Common myeloid progenitor, CD34-positive (primary cell): ENCODE results near the gene MOCOS.
A peak's percentile ranks its signal among the peaks of the same experiment; 100 is the strongest.

Experiments used
- CTCF ChIA-PET: fragments of 350-600 bp; sonication (Branson Sonifier 250); formaldehyde crosslinking; loops from one replicate; lab custom pipeline; 2021; ENCODE audit warnings: antibody characterized with exemption; lab: Charles Lee
- POLR2A ChIA-PET: fragments of 350-600 bp; sonication (Branson Sonifier 250); formaldehyde crosslinking; loops from one replicate; lab custom pipeline; 2021; ENCODE audit warnings: antibody characterized with exemption; lab: Charles Lee
- DNase-seq, 3 donors: peaks; one replicate each; pipeline versions ENCODE4 v3.0.0 to v3.0.0-alpha.2; 2013
- H3K27ac ChIP-seq, 2 experiments: 1 replicate in 1 of 2; 2 replicates in 1 of 2; pipeline ENCODE4 v1.7.0; 2013; ENCODE audit warnings: inconsistent platforms in 2 of 2, low read length in 2 of 2, mild to moderate bottlenecking in 2 of 2, low read depth in 1 of 2, moderate library complexity in 1 of 2; ENCODE audit not compliant: severe bottlenecking in 2 of 2, insufficient read depth in 1 of 2, poor library complexity in 1 of 2
- H3K27me3 ChIP-seq, 5 experiments: replicated peaks in 2 of 5; 1 replicate in 3 of 5; 2 replicates in 2 of 5; pipeline versions ENCODE4 v1.6.1 to v1.7.0; 2013; ENCODE audit warnings: low read length in 4 of 5, mild to moderate bottlenecking in 2 of 5, moderate library complexity in 2 of 5, inconsistent platforms in 1 of 5; ENCODE audit not compliant: insufficient read depth in 5 of 5, control insufficient read depth in 4 of 5
- H3K36me3 ChIP-seq, 4 experiments: 1 replicate in 2 of 4; 2 replicates in 2 of 4; pipeline versions ENCODE4 v1.6.1 to v1.7.0; 2013; ENCODE audit warnings: low read length in 3 of 4, control low read depth in 1 of 4, mild to moderate bottlenecking in 1 of 4; ENCODE audit not compliant: control insufficient read depth in 4 of 4, insufficient read depth in 4 of 4
- H3K4me1 ChIP-seq, 4 experiments: 1 replicate in 3 of 4; 2 replicates in 1 of 4; pipeline versions ENCODE4 v1.6.1 to v1.7.1; 2013; ENCODE audit warnings: low read length in 3 of 4, mild to moderate bottlenecking in 3 of 4, control low read depth in 1 of 4, inconsistent platforms in 1 of 4, moderate library complexity in 1 of 4; ENCODE audit not compliant: control insufficient read depth in 4 of 4, insufficient read depth in 4 of 4; ENCODE audit errors: control extremely low read depth in 1 of 4
- H3K4me3 ChIP-seq, 7 experiments: 1 replicate in 4 of 7; 2 replicates in 3 of 7; pipeline versions ENCODE4 v1.5.1 to v1.7.0; 2013; ENCODE audit warnings: mild to moderate bottlenecking in 7 of 7, low read length in 6 of 7, moderate library complexity in 6 of 7, inconsistent platforms in 2 of 7, low read depth in 2 of 7, control low read depth in 1 of 7; ENCODE audit not compliant: insufficient read depth in 4 of 7, control insufficient read depth in 1 of 7; ENCODE audit errors: extremely low read depth in 1 of 7
- H3K9me3 ChIP-seq, 5 experiments: 1 replicate in 4 of 5; 2 replicates in 1 of 5; pipeline versions ENCODE4 v1.6.1 to v1.7.1; 2013; ENCODE audit warnings: low read length in 4 of 5, mild to moderate bottlenecking in 2 of 5, inconsistent platforms in 1 of 5, low read depth in 1 of 5, moderate library complexity in 1 of 5; ENCODE audit not compliant: control insufficient read depth in 4 of 5, insufficient read depth in 2 of 5; ENCODE audit errors: control extremely low read depth in 1 of 5
- WGBS: methylation state at CpG from one replicate; pipeline ENCODE4 v1.1.5; 2013; ENCODE audit not compliant: insufficient coverage; 5-methylcytosine and 5-hydroxymethylcytosine counted together

MOCOS gene

DNA sequence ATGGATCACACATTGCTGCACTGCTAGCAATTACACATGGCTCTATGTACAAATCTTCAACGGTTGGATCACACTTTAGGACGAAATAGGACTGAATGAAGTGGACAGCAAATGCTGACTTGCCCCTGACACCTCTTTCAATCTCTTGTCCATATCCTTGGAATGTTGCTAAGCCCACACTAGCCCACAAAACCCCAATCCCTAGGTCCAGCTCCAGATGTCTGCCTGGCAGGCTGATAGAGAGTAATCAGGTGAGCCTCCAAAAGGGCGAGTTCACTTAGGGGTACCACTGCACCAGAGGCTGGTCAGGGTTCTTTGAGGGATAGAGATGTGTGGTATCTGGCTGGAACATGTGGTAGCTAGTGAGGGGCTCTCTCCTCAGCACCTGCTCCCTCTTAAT lies 91.7 kb downstream of the MOCOS start:
- peaks cover 3 to 6% (median 5%) of the 10 kb centered on the region in 5 experiments for H3K27me3 ChIP-seq
- WGBS, result 98% methylated on average over 3 of the region's 3 CpGs
- POLR2A ChIA-PET, result no interaction called here

DNA sequence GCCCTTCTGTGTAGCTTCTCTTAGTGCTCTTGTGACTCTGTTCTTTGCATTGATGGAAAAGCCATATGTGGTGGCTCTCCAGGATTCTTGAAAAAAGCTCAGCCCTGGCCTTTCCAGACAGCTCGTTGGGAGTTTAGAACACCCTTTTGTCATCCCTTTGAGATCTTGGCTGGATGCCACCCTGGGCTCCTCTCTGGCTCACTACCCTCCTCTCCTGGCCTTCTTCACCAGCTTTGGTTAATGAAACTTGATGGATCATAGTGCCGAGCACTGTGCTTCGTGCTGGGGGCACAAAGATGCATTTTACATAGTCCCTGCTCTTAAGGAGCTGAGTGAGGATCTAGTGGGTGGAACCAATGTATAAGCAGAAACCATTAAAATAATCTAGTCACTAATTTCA lies 94.6 kb downstream of the MOCOS start:
- Histone ChIP-seq H3K27ac (no peak overlapping the region), H3K27me3 (peaks cover 2 to 10% (median 4%) of the 10 kb centered on the region in 5 experiments), H3K4me3 (no peak overlapping the region), H3K4me1 (no peaks in the 10 kb centered on the region), H3K36me3 (no peaks in the 10 kb centered on the region), H3K9me3 (peaks cover 0 to 2% (median 0%) of the 10 kb centered on the region in 5 experiments)
- DNase-seq, result no peak
- WGBS, result 38% methylated on average over 1 of the region's 3 CpGs
- ChIA-PET POLR2A (no interaction called here), CTCF (interaction anchor here (1.1 to 4.3 kb wide), 7 partner anchors 10 to 522 kb away, joined by 3 to 18 read pairs (median 4); no protein-coding TSS in a partner anchor)

More for the DNA sequence above, 91.7 kb downstream of the MOCOS start:
- no peak overlapping the region for H3K27ac ChIP-seq
- H3K9me3 ChIP-seq, result peaks cover 0 to 2% (median 0%) of the 10 kb centered on the region in 5 experiments
- no peaks in the 10 kb centered on the region for H3K4me1 ChIP-seq
- no peaks in the 10 kb centered on the region for H3K36me3 ChIP-seq
- no peak for DNase-seq
- H3K4me3 ChIP-seq, result no peak overlapping the region
- CTCF ChIA-PET, result interaction anchor here (2.1 to 3.8 kb wide), 2 partner anchors 13 to 262 kb away, joined by 6 to 15 read pairs; no protein-coding TSS in a partner anchor

DNA sequence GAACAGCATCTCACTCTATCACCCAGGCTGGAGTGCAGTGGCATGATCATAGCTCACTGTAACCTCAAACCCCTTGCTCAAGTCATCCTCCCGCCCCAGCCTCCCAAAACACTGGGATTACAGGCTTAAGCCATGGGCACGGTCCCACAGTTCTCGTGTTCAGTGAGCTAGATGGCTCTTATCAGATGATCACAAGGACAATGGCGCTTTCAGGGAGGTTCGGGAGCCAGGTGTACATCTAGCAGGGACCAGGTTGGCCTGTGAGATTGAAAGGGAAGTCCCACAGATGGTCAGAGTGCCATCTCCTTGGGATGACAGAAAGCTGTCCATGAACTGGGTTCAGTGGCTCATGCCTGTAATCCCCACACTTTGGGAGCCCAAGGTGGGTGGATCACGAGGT lies 96.2 kb downstream of the MOCOS start:
- Histone ChIP-seq H3K36me3 (no peaks in the 10 kb centered on the region), H3K27me3 (peaks cover 2 to 10% (median 4%) of the 10 kb centered on the region in 5 experiments), H3K4me1 (no peaks in the 10 kb centered on the region), H3K27ac (no peak overlapping the region), H3K4me3 (no peak overlapping the region), H3K9me3 (peaks cover 0 to 2% (median 0%) of the 10 kb centered on the region in 5 experiments)
- 95% methylated on average over 6 of the region's 6 CpGs for WGBS
- DNase-seq, result no peak
- ChIA-PET POLR2A (no interaction called here), CTCF (interaction anchor here (1.1 to 5.7 kb wide), 15 partner anchors 8 to 528 kb away, joined by 3 to 38 read pairs (median 7); no protein-coding TSS in a partner anchor)

DNA sequence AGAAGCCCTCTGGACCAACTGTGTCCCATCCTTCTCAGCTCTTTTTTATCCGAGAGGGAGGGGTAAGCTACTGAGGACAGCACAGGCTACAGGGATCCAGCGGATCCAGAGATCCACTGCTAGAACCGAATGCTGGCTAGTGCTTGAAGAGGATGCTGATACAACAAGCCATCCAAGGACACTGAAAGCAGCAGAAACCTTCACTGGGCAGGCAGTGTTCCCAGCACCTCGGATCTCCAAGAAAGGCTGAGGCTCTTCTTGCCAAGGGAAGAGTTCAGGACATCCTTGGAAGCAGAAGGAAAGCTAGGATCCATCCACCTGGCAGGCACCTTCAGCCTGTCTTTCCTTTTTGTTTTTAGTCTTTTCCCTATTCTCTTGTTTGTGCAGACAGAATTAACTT lies 97.0 kb downstream of the MOCOS start:
- Histone ChIP-seq H3K4me3 (no peak overlapping the region), H3K4me1 (no peaks in the 10 kb centered on the region), H3K9me3 (peaks cover 0 to 7% (median 0%) of the 10 kb centered on the region in 5 experiments), H3K27ac (no peak overlapping the region), H3K27me3 (peaks cover 0 to 7% (median 3%) of the 10 kb centered on the region in 5 experiments), H3K36me3 (no peaks in the 10 kb centered on the region)
- 91% methylated on average over 4 of the region's 4 CpGs for WGBS
- ChIA-PET CTCF (interaction anchor here (1.0 to 5.7 kb wide), 15 partner anchors 9 to 529 kb away, joined by 3 to 38 read pairs (median 7); no protein-coding TSS in a partner anchor), POLR2A (interaction anchor here (0.6 kb wide), 1 partner anchor 11 kb away, joined by 3 read pairs; no protein-coding TSS in a partner anchor)
- no peak for DNase-seq

DNA sequence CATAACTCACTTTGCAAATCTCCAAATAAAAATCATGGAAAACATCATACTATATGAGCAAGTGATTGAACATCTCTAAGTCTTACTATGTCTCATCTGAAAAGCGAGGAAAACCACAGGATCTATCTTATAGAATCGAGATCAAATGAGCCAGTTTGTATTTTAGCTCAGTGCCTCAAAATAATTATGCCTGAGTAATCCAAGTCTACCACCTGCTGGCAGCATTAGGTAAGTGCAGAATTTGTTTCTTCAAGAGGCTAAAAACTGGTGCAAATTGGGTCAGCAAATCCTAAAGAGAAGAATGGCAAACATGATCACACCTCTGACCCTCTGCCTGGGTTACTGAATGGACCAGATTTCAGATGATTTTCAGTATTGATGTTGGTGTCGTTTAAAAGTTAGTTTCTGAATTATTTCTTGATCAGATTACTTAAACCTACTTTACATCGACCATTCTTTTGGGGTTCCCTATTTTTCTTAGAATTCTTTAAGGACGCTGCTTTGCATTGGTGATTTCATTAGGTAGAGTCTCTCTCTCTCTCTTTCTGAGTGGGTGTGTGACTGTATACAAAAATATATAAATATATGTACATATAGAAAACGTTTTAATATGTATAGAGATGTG lies 97.5 kb downstream of the MOCOS start:
- CTCF ChIA-PET, result interaction anchor here (1.0 to 5.7 kb wide), 14 partner anchors 9 to 529 kb away, joined by 3 to 38 read pairs (median 7); no protein-coding TSS in a partner anchor
- Histone ChIP-seq H3K4me1 (no peaks in the 10 kb centered on the region), H3K4me3 (no peak overlapping the region), H3K36me3 (no peaks in the 10 kb centered on the region), H3K27me3 (peaks cover 0 to 7% (median 3%) of the 10 kb centered on the region in 5 experiments), H3K27ac (no peak overlapping the region), H3K9me3 (peaks cover 0 to 9% (median 0%) of the 10 kb centered on the region in 5 experiments)
- POLR2A ChIA-PET, result no interaction called here
- DNase-seq, result peak; percentile 65 to 82 (median 75)
- 0% methylated on average over 2 of the region's 6 CpGs for WGBS

DNA sequence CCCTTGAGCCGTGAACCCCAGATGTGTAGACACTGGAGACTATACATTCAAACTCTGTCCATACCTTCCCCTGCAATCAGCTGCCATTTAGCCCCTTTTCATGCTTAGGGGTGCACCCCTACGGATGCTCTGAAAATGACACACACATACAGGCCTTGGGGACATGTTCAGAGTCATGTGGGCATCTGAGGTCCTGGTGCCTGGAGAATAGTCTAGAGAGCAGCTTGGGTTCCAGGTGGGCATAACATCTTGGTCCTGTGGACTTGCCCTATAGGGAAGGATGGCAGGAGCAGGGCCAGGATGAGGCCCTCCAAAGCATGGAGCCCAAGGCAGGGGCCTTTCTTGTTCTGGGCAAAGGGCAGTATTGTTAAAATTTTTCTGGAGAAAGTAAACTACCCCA lies 100.4 kb downstream of the MOCOS start:
- CTCF ChIA-PET, result interaction anchor here (5.0 to 5.7 kb wide), 2 partner anchors 189 to 193 kb away, joined by 34 to 38 read pairs; no protein-coding TSS in a partner anchor
- 88% methylated on average over 2 of the region's 2 CpGs for WGBS

DNA sequence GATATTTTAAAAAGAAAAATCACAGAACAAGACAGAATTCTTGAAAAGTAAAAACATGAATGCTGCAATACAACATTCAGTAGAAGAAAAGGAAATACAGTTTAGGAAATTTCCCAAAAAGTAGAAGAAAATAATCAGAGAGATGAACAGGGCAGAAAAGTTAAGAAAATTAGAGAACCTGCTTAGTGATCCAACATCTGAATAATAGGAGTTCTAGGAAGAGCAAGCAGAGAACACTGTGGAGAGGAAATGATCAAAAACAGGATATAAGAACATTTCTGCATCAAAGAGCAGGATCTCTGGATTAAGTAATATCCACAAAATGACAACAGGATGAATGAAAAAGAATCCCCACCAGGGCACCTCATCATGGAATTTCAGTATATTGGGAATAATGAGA lies 101.4 kb downstream of the MOCOS start:
- Histone ChIP-seq H3K36me3 (no peaks in the 10 kb centered on the region), H3K27me3 (peaks cover under 1 to 10% (median 7%) of the 10 kb centered on the region in 5 experiments), H3K4me1 (no peaks in the 10 kb centered on the region), H3K27ac (no peak overlapping the region), H3K9me3 (peaks cover 0 to 11% (median 0%) of the 10 kb centered on the region in 5 experiments), H3K4me3 (no peak overlapping the region)
- no peak for DNase-seq
- POLR2A ChIA-PET, result no interaction called here
- CTCF ChIA-PET, result no interaction called here

More for the DNA sequence above, 100.4 kb downstream of the MOCOS start:
- Histone ChIP-seq H3K36me3 (no peaks in the 10 kb centered on the region), H3K27ac (no peak overlapping the region), H3K4me3 (no peak overlapping the region), H3K4me1 (no peaks in the 10 kb centered on the region), H3K9me3 (peaks cover 0 to 9% (median 0%) of the 10 kb centered on the region in 5 experiments), H3K27me3 (peaks cover 0 to 6% (median 3%) of the 10 kb centered on the region in 5 experiments)
- no peak for DNase-seq
- POLR2A ChIA-PET, result no interaction called here
